Activated CD4-positive, alpha-beta T cell treated with anti-CD3 and anti-CD28 coated beads for 1 hour (primary cell): Measurements from ENCODE around the gene CDH12.
"Not testable (repeated sequence)": the region's sequence is repeated elsewhere in the genome, so short reads cannot be mapped to it uniquely, and the experiment has no call there.

Experiments used
- DNase-seq: peaks from one replicate; pipeline ENCODE4 v3.0.0-alpha.2; 2020

The CDH12 gene

GRCh38 chr5:22549876-22550671, 303.1 kb downstream of the CDH12 start:
- DNase-seq: no peak

GRCh38 chr5:22542340-22542739, 310.8 kb downstream of the CDH12 start:
- DNase-seq: no peak

- DNase-seq: no peak
Observed at GRCh38 chr5:22541037-22541436, 312.1 kb downstream of the CDH12 start.

- no peak for DNase-seq
Observed at GRCh38 chr5:22539762-22540161, 313.4 kb downstream of the CDH12 start.

GRCh38 chr5:22531986-22532385, 321.2 kb downstream of the CDH12 start:
- no peak for DNase-seq

- no peak for DNase-seq
Observed at GRCh38 chr5:22521521-22521920, 331.6 kb downstream of the CDH12 start.

GRCh38 chr5:22516497-22516896, 336.6 kb downstream of the CDH12 start:
- DNase-seq: not testable (repeated sequence)

GRCh38 chr5:22514231-22514630, 338.9 kb downstream of the CDH12 start:
- DNase-seq: no peak

GRCh38 chr5:22505891-22506290, 347.3 kb downstream of the CDH12 start:
- no peak for DNase-seq

GRCh38 chr5:22504411-22504810, 348.7 kb downstream of the CDH12 start:
- no peak for DNase-seq

GRCh38 chr5:22500556-22500955, 352.6 kb downstream of the CDH12 start:
- DNase-seq: no peak

GRCh38 chr5:22496666-22497065, 356.5 kb downstream of the CDH12 start:
- DNase-seq: no peak

- no peak for DNase-seq
Observed at GRCh38 chr5:22495016-22495720, 358.0 kb downstream of the CDH12 start.

- DNase-seq: no peak
Observed at GRCh38 chr5:22488427-22488826, 364.7 kb downstream of the CDH12 start.

- no peak for DNase-seq
Observed at GRCh38 chr5:22480305-22480704, 372.8 kb downstream of the CDH12 start.

GRCh38 chr5:22473886-22474285, 379.3 kb downstream of the CDH12 start:
- no peak for DNase-seq

GRCh38 chr5:22471154-22471553, 382.0 kb downstream of the CDH12 start:
- no peak for DNase-seq

- no peak for DNase-seq
Observed at GRCh38 chr5:22470408-22470807, 382.7 kb downstream of the CDH12 start.

GRCh38 chr5:22465616-22466015, 387.5 kb downstream of the CDH12 start:
- DNase-seq: no peak

GRCh38 chr5:22465177-22465576, 388.0 kb downstream of the CDH12 start:
- no peak for DNase-seq

GRCh38 chr5:22460189-22460588, 393.0 kb downstream of the CDH12 start:
- DNase-seq: no peak

- DNase-seq: no peak
Observed at GRCh38 chr5:22432905-22433304, 420.2 kb downstream of the CDH12 start.

GRCh38 chr5:22431840-22432239, 421.3 kb downstream of the CDH12 start:
- DNase-seq: no peak

- DNase-seq: no peak
Observed at GRCh38 chr5:22431406-22431805, 421.7 kb downstream of the CDH12 start.
